Anterior cingulate cortex (tissue), 58 donors: ENCODE data around the gene NIPA2.

Experiments used
- DNase-seq, 58 donors: peaks; one replicate each; lab custom pipeline; 2025; lab: John Stamatoyannopoulos, UW

NIPA2 gene

DNA sequence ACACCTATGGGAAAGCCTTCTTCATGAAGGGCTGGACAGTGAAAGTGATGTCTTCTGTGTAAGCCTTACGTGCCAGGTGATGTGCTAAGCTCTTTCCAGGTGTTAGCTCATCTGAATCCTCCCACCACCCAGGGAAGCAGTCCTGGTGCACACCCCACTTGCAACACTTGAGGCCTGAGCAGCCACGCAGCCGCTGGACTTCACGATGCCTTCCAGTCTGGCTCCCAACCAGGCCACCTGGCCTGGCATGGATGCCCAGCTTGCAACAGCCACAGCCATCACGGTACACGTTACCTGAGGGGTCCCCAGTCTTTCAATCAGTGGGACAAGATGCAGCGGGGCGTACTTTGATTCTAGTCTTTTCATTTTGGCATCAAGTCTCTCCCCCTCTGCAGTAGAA lies 35.8 kb downstream of the NIPA2 start:
- no peak for DNase-seq

DNA sequence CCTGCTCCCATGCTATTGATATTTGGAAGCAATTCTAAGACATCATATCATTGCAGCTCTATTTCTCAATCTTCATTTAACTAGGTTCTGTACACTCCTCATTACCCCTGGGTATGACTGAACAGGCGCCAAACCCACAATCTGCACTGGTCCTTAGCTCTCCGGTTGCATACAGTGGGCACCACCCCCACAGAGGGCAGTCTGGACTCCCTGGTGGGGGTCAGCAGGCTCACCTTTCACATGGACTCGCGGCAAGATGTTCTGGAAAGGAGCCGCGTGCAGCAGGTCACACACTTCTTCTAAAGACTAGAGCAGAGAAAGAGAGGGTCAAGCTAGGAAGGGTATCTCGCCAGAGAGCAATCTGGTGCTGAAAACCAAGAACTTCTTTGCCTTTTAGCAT lies 36.5 kb downstream of the NIPA2 start:
- DNase-seq = no peak

DNA sequence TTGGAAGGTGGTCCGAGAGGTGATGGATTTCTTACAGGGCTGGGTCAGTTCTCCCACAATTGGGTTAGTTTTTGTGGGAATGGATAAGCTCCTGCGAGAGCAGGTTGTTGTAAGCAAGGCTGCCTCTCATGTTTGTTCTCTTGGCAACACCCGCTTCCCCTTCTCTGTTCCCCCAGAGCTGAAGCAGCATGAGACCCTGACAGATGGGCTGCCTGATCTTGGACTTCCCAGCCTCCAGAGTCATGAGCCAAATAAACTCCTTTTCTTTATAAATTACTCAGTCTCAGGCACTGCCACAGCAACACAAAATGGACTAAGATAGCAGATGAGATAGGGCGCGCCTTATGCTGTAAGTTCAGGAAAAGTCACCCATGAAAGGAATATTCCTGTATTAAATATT lies 38.7 kb downstream of the NIPA2 start:
- no peak for DNase-seq

DNA sequence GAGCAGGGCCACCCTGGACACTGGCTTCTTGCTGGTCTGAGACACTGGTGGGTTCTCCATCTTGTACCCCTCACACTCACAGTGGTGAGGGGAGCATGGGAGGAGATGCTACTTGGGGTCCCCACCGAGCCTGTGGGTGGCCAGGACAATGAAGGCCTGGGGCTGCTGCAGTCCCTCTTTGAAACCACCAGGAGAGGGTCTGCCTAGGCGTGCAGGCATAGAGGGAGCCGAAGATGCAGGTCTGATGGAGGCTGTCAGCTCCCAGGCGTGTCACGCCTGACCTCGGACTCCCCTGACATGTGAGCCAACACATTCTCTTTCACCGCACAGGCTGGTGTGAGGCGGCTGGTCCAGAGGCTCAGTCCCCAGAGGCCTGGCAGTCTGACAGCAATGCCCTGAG lies 39.1 kb downstream of the NIPA2 start:
- no peak for DNase-seq

DNA sequence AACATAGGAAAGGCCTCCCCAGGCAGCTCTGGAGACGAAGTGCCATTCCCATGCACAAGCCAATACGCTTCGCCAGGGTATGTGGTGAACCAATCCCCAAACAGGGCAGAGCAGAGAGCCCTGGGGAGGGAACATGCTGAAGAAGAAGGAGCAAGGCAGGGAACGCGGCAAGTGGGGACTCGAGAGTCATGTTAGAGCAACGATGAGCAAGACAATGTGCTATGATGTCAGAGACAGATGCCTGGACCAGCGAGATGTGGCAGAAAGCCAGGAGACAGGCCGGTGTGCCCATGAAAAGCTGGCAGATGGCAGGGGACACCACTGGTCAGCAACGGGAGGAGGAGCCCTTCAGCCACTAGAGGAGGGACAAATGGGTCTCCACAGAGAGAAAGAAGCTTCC lies 39.6 kb downstream of the NIPA2 start:
- DNase-seq = peak in 4 of 58 donors; percentile 9 to 78 (median 20)

DNA sequence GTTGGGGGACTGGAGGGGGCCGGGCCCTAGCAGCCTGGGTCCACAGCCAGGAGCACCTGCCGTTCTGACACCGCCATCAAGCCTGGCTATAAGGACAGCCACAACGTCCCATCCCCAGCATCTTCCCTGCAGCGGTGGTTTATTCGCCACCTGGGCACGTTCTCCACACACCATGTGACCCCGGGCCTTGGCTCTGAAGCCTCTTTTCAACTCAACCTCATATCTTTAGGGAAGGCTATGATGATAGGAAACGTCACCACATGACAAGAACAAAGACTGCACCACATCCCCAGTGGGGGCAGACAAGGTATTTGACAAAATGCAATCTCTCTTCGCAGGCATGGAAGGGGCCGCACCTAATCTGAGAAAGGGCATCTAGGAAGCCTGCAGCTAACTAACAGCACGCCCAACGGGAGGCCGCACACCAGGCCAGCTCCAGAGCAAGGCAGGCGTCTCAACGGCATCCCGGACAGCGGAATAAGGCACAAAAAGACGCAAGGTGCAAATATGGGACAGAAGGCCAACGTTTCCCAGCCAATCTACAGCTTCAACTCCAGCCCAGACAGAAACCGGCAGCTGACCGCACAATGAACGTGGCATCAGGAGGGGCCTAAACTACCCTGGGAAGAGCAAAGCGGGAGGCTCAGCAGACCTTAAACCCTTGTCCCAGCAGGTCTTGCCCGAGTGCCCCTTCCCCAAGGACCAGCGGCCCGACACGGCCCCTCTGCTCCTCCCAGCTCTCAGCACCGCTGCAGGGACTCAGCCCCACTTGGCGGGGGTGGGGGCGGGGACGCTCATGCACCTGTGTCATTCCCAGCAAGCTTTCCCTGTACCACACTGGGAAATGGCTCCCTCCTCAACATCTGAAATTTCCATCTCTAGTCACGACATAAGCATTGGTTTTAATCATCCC lies 41.9 kb downstream of the NIPA2 start:
- DNase-seq = no peak

DNA sequence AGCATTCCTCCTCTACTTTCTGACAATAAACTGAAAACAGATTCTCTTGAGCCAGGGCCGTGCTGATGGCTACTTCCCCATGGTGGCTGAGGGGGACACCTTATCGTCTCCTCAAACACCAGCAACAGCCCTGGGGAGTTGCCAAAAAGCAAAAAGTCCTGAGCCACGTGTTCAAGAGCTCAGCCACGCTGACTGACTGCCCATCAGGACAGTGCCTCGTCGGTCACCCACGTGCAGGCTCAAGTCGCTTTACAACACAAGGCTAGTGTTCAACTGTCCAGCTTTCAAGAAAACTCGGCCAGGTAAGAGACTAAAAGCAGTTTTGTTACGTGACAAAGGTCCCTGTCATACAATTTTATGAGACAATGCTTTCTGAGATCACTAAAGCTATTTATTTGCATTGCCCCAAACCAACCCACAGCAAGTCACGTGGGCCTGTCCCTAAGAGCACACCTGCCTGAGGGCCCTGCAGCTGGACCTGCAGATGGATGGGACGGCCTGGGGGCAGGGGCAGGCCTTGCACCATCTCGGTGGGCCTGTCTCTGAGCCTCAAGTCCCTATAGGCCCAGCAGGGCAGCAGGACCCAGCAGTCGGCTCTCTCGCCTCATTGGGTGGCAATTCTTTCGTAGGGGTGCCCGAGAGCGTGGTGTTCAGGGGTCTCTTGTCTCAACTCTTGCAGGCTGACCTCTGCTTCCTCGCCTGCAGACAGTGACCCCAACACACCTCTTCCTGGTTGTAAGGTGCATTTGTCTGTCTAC lies 42.7 kb downstream of the NIPA2 start:
- no peak for DNase-seq

DNA sequence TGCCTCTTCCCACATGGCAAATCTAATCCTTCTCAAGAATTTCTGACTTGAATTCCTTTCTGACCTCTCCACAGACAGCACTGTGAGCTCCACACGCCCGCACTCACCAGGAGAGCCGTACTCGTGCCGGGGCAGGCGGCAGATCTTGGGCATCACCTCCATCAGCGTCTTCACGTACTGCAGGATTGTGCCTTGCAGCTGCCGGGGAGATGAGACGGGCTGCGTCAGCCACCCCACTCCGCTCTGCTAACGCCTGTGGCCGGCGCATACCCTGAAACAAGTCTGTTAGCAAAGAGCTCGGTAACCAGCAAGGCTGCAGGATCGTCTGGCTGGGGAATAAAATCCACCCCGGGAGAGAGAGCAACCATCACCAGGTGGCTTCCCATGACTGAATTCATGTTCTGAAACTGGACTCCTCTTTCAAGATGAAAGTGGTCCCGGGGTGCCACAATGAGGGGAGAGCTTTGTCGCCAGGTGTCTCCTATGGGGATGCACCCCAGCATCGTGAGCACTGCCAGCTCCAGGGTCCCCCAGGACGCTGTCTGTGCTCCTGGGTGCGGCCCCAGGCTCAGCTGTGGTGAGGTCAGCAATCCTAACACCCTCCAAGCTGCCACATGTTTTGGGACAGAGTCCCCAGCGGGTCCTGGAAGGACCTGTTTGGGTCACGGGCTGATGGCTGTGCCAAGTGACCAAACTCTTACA lies 43.4 kb downstream of the NIPA2 start:
- DNase-seq = no peak

DNA sequence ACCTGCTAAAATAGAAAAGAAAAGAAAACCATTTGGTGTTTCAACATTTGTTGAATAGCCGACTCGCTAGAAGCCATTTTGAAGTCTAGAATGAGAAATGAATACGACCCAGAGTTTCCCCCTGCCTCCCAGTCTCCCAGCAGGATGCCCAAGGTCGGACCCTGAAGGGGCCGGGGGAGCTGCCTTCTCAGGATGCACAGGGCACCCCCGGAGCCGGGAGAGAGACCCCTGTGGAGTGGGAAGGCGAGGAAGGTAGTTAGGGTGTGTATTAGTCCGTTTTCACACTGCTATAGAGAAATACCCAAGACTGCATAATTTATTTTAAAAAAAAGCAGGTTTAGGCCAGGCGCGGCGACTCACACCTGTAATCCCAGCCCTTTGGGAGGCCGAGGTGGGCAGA lies 44.7 kb downstream of the NIPA2 start:
- DNase-seq = no peak

DNA sequence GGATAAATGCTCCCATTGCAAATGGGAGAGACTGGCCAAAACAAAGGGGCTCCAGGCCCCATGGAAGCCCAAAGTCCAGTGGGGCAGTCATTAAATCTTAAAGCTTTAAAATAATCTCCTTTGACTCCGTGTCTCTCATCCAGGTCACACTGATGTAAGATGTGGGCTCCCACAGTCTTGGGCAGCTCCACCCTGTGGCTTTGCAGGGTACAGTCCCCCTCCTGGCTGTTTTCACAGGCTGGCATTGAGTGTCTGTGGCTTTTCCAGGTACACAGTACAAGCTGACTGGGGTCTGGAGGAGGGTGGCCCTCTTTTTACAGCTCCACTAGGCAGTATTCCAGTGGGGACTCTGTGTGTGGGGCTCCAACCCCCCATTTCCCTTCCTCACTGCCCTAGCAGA lies 45.9 kb downstream of the NIPA2 start:
- no peak for DNase-seq

DNA sequence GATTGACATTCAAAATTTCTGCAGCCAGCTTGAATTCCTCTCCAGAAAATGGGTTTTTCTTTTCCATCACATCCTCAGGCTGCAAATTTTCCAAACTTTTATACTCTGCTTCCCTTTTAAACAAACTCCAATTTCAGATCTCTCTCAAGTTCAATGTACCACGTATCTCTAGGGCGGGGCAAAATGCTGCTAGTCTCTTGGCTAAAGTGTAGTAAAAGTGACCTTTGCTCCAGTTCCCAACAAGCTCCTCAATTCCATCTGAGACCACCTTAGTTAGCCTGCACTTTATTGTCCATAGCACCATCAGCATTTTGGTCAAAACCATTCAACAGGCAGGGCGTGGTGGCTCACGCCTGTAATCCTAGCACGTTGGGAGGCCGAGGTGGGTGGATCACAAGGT lies 46.7 kb downstream of the NIPA2 start:
- DNase-seq = no peak

DNA sequence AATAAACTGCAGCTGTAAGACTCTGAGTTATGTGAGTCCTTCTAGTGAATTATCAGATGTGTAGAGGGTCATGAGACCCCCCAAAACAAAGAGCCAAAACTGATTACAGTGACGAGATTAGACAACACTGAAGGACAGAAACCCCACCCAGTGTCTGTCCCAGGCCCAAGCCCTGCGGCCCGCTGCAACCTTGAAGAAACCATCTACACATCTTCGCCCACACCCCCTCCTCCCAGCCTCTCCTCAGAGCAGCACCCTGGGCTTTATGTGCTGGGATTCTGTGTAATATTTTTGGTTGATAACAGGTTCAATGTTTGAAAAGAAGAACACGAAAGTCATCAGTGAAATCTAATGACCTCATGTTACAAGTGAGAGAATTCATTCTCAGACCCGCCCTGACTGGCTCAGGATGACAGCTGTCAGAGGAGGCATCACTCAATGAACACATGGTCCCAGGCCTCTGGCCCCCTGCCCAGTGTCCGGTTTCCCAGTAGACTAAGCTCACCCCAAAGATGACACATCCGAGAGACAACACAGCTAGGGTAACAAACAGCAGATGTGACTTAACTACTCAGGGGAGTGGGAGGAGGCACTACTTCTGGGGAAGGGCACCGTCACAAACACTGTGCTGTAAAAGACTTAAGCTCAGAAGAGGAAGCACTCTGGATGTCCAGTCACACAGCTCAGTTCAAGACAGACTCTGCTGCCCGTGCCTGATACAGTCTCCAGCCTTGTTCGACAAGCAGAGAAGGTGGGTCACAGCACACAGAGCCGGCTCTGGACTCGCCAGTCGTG lies 48.9 kb downstream of the NIPA2 start:
- DNase-seq = peak in 13 of 58 donors; percentile 9 to 89 (median 28)

DNA sequence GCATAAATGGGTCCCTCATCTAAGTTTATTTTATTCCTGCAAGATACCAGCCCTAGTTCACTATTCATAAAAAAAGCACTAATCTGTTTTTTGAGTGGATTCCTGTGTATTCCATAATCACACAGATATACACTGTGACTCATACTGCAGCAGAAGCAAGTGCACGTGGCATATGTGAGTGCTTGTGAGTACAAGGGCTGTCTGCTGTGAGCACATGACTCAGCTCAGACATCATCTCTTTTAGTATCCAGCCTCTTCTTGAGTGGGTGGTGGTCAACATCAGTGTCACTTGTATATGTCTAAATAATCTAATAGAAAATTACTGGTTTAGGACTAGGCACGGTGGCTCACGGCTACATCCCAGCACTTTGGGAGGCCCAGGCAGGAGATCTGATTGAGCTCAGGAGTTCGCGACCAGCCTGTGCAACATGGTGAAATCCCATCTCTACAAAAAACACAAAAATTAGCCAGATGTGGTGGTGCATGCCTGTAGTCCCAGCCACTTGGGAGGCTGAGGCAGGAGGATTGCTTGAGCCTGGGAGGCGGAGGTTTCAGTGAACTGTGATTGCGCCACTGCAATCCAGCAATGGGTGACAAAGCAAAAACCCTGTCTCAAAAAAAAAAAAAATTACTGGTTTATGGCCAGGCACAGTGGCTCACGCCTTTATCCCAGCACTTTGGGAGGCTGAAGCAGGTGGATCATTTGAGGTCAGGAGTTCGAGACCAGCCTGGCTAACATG lies 49.8 kb downstream of the NIPA2 start:
- DNase-seq = peak in 19 of 58 donors; percentile 7 to 60 (median 21)

DNA sequence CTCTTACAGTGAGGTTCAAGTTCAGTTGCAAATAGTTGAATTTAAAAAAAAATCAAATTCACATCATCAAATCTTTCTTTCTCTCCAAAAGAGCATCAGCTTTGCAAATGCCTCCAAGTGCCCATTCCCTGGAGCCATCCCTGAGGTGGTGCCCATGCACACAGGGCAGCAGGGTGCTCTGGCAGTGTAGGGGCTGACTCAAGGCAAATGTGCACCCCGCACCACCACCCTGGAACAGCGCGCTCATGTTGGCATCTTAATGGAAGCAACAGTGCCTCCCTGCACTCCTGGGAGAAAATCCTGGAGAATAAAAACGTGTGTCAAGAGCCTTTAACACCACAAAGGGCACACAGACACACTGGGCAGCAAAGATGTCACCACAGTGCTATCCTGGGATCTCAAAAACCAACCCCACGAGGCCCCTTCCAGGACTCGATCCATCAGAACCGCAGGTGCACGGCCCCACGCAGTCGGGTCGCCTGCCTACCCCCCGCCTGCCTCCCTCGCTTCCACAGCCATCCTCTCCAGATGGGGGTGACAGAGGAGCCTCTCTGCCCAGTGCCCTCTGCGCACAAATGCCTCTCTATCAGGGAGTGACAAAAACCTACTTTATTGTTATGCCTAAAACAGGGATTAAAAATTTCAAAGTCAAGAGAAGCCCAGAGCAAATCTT lies 50.8 kb downstream of the NIPA2 start:
- DNase-seq = no peak

DNA sequence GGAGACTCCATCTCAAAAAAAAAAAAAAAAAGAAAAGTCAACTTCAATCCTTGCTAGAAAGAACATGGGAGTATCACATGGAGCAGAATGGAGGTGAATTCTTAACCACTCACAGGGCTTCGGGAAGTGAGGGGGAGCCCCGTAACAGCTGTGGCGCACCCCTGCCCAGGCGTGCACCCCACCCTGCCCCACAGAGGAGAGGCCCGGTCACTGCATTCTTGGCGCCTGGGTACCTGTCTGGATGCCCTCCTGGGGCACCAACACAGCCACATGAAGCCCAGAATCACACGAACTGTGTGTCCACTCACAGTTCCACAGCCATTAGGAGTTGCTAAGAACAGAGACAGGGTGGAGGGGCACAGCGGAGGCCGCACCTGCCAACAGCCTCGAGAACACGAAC lies 51.8 kb downstream of the NIPA2 start:
- no peak for DNase-seq

DNA sequence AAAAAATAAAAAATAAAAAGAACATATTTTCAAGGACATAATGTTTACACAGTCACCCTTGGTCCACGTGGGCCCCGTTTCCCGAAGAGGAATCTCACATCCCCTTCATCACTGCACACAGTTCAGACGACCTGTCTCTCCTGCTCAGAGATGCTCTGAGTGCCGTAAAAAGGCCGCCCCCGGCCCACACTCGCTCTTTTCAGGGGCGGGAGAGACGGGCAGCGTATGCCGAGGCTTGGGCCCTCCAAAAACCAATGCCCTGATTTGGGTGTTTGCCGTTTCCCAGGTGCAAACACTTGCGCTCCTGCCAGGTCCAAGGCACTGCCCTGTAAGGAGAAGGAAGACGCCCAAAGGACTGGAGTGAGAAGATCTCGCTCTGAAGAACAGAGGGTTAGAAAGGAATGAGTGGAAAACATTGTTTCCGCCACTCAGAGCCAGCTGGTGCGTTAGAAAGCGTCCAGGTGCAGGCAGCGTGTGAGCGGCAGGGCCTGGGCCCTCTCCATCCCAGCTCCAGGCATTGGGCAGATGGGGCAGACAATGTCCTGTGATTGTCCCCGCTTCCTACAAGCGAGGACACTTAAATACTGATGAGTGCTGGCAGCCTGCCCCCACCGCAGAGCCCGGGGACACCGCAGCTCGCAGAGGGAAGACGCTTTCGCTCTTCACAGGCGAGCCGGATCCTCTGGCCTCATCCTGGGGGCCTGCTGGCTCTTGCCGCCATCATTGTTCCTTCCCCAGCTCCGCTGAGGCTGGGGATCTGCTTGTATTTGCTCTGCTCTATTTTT lies 53.2 kb downstream of the NIPA2 start:
- DNase-seq = no peak

DNA sequence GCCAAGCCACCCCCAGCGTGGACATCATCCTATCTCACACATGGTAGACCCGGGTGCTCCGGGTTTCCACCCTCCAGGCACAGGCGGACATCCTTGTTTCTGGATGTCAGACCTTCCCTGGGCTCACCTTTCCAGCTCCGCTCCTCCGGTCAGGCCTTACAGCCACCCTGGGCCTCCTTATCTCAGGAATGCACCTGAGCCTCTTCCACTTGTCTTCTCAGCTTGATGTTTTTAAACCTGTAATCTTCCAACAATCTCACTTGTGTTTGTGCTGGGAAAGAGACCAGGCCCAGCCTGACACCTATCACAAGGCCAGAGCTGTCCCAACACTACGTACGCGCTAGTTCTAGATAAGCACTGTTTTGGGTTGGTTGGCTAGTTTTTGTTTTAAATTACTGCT lies 53.9 kb downstream of the NIPA2 start:
- DNase-seq = no peak

DNA sequence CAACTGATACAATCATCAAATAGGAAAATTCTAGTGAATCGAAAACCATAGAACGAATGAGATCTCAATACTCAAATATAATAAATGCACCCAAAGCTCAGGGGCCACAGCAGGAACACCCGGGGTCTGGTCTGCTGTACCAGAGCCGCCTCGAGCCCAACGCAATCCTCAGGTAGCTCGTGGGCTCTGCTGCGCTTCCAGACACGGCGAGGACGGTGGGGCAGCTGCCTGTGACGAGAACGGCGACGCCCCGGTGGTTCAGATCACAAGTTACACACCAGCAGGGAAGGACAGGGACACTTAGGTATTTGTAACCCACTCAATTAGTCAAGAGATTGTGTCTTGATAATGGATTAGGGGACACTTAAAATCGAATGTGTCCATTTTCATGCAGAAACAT lies 54.6 kb downstream of the NIPA2 start:
- no peak for DNase-seq
